AG09309 (cell line): ENCODE data around the gene WRNIP1.

ENCODE experiments used
- DNase-seq: peaks from one replicate; pipeline ENCODE4 v3.0.0-alpha.2; 2010; ENCODE audit warnings: low read depth
- H3K4me3 ChIP-seq: 2 replicates; pipeline ENCODE4 v1.5.1; 2011; ENCODE audit warnings: mild to moderate bottlenecking, low read depth, low read length, moderate library complexity; ENCODE audit not compliant: control insufficient read depth
- TF ChIP-seq, protein P1 (sequence below): IDR thresholded peaks from 2 replicates; pipeline ENCODE4 v1.5.1; 2011; ENCODE audit warnings: mild to moderate bottlenecking, low read depth, low read length, inconsistent platforms; ENCODE audit not compliant: insufficient read depth, control insufficient read depth; ENCODE audit errors: missing control alignments

WRNIP1 gene

DNA sequence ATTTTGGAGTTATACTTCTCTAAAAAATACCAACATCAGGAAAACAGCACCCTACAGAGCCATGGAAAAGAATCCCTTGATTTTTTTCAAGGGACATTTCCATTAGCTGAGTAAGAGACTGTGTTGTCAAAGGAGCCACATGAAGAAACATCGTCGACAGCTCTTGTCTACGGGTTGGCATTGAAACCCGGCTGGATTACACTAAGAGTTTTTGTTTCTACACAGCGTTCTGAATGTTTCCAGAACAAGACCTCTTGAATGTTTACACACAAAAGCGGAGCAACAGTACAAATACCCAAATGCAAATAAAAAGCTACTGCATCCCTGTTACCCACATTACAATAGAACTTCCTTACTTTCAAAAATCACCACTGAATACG, 12.1 kb upstream of the WRNIP1 start:
- H3K4me3 ChIP-seq: no peak overlapping the region
- no peak for DNase-seq
- TF ChIP-seq, protein P1, sequence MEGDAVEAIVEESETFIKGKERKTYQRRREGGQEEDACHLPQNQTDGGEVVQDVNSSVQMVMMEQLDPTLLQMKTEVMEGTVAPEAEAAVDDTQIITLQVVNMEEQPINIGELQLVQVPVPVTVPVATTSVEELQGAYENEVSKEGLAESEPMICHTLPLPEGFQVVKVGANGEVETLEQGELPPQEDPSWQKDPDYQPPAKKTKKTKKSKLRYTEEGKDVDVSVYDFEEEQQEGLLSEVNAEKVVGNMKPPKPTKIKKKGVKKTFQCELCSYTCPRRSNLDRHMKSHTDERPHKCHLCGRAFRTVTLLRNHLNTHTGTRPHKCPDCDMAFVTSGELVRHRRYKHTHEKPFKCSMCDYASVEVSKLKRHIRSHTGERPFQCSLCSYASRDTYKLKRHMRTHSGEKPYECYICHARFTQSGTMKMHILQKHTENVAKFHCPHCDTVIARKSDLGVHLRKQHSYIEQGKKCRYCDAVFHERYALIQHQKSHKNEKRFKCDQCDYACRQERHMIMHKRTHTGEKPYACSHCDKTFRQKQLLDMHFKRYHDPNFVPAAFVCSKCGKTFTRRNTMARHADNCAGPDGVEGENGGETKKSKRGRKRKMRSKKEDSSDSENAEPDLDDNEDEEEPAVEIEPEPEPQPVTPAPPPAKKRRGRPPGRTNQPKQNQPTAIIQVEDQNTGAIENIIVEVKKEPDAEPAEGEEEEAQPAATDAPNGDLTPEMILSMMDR: no peak

DNA sequence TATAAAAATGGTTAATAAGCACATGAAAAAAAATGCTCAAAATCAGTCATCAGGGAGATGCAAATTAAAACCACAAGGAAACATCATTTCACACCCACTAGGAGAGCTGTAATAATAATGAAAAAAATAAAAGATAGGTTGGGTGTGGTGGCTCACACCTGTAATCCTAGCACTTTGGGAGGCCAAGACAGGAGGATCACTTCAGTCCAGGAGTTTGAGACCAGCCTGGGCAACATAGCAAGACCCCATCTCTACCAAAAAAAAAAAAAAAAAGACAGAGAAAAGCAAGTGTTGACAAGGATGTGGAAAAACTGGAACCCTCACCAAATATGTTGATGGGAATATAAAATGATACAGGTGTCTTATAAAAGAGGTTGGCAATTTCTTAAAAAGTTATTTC, 11.4 kb upstream of the WRNIP1 start:
- TF ChIP-seq, protein P1: no peak
- DNase-seq: no peak
- H3K4me3 ChIP-seq: no peak overlapping the region

- TF ChIP-seq, protein P1: no peak
- H3K4me3 ChIP-seq: no peak overlapping the region
- no peak for DNase-seq
Observed at GRCh38 chr6:2754393-2754792, 10.8 kb upstream of the WRNIP1 start.

DNA sequence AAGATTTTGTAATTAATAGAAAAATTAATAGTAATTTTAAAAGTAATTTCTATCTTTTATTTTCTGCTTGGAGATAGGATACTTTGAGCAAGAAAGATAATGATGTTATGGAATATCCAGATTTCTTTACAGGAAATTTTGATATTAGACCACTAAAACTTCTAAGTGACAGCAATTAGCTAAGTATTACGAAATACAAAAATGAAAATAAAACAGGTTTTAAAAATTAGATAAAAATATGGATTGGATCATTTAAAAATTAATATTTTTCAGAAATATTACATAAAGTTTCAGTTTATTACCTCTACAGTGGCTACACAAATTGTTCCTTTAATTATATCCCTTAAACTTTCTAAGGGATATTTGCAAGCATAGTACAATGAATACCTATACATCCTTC, 10.3 kb upstream of the WRNIP1 start:
- TF ChIP-seq, protein P1: no peak
- no peak for DNase-seq
- H3K4me3 ChIP-seq: no peak overlapping the region

- DNase-seq: no peak
- TF ChIP-seq, protein P1: no peak
- H3K4me3 ChIP-seq: no peak overlapping the region
Observed at GRCh38 chr6:2755456-2755855, 9.7 kb upstream of the WRNIP1 start.

DNA sequence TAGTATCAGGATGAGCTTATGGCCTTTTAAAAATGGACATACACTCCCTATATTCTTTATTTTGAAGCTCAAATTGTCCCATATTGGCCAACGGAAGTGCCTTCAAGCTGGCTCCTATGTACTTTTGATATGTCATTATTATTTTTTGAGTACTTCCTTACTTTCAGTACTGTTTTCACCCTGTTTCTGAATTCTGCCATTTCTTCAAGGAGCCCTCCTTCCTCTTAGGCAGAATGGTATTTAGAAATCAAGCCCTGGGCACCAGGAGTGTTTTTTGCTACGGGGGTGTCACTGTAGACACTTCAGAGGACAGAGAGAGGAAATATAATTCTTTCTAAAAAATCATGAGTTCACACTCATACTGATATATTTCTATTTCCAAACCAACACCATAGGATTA, 9.0 kb upstream of the WRNIP1 start:
- no peak for DNase-seq
- TF ChIP-seq, protein P1: no peak
- H3K4me3 ChIP-seq: no peak overlapping the region

DNA sequence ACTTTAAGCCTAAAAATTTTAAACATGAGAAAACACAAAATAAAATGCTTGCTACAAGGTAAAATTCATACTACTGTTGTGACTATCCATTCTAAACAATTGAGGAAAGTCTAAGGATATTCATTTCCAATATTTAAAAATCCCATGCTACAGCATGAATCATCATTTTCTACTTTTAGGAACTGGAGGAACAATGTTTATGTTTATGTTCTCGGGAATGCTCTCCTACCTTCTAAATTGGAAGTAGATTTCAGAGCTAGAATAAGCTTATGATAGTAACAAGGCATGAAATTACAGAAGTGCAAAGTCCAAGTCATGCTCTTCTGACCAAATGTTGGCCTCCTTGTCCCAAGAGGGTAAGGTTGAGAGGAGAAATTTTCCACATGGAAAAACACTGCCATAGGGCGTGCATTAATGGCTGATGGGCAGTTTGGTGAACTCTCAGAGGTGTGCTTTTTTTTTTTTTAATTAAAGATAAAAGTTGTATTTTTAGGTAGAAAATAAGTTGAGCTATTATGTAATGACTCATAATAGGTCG, 8.4 kb upstream of the WRNIP1 start:
- TF ChIP-seq, protein P1: no peak
- no peak overlapping the region for H3K4me3 ChIP-seq
- DNase-seq: no peak
